NT2/D1 (cell line): ENCODE data around the gene TAAR5.

ENCODE experiments used
- SUZ12 ChIP-seq: IDR thresholded peaks from 2 replicates; pipeline ENCODE4 v1.6.1; 2011; ENCODE audit not compliant: insufficient read length, insufficient read depth; ENCODE audit errors: extremely low read depth
- ZNF274 ChIP-seq: IDR thresholded peaks from 2 replicates; pipeline ENCODE4 v1.6.1; 2011; ENCODE audit warnings: mild to moderate bottlenecking, low read depth, low read length

DNA sequence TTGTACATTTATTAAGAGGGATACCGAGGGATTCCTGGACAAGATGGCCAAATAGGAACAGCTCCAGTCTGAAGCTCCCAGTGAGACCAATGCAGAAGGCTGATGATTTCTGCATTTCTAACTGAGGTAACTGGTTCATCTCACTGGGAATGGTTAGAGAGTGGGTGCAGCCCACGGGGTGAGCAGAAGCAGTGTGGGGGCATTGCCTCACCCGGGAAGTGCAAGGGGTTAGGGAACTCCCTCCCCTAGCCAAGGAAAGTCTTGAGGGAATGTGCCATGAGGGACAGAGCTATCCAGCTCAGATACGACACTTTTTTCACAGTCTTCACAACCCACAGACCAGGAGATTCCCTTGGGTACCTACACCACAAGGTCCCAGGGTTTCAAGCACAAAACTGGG, 45.3 kb upstream of the TAAR5 start:
- TF ChIP-seq ZNF274 (no peak), SUZ12 (no peak)
